DMS153 (cell line): ENCODE results near the gene KCNMB1.

ENCODE experiments used
- DNase-seq: peaks from one replicate; lab custom pipeline; 2025; lab: John Stamatoyannopoulos, UW

The KCNMB1 gene

GRCh38 chr5:170414786-170415185 is 25.6 kb upstream of the KCNMB1 start:
- no peak for DNase-seq

GRCh38 chr5:170413897-170414296 is 24.7 kb upstream of the KCNMB1 start:
- DNase-seq = no peak

GRCh38 chr5:170411100-170411499 is 21.9 kb upstream of the KCNMB1 start:
- DNase-seq = no peak

GRCh38 chr5:170410401-170410800 is 21.2 kb upstream of the KCNMB1 start:
- DNase-seq = no peak

GRCh38 chr5:170408877-170409660 is 19.9 kb upstream of the KCNMB1 start:
- no peak for DNase-seq

GRCh38 chr5:170408226-170408625 is 19.1 kb upstream of the KCNMB1 start:
- DNase-seq = no peak

- DNase-seq = no peak
These were observed 17.9 kb upstream of the KCNMB1 start for GRCh38 chr5:170407062-170407461.

GRCh38 chr5:170405817-170406216 is 16.6 kb upstream of the KCNMB1 start:
- no peak for DNase-seq

GRCh38 chr5:170404398-170404797 is 15.2 kb upstream of the KCNMB1 start:
- DNase-seq = no peak

- no peak for DNase-seq
These were observed 14.5 kb upstream of the KCNMB1 start for GRCh38 chr5:170403675-170404074.

GRCh38 chr5:170402508-170402907 is 13.3 kb upstream of the KCNMB1 start:
- DNase-seq = no peak

- no peak for DNase-seq
These were observed 7.9 kb upstream of the KCNMB1 start for GRCh38 chr5:170397059-170397458.

- no peak for DNase-seq
These were observed 4.8 kb upstream of the KCNMB1 start for GRCh38 chr5:170393958-170394357.

- DNase-seq = no peak
These were observed 4.1 kb upstream of the KCNMB1 start for GRCh38 chr5:170393235-170393634.

- DNase-seq = no peak
These were observed 1.3 kb upstream of the KCNMB1 start for GRCh38 chr5:170390472-170390871.

GRCh38 chr5:170389550-170389892 is 354 bp upstream of the KCNMB1 start:
- no peak for DNase-seq

- DNase-seq = no peak
These were observed 1.2 kb downstream of the KCNMB1 start for GRCh38 chr5:170387775-170388639.

- DNase-seq = no peak
These were observed 2.3 kb downstream of the KCNMB1 start for GRCh38 chr5:170386743-170387395.

GRCh38 chr5:170383227-170383626 is 5.9 kb downstream of the KCNMB1 start:
- DNase-seq = no peak

- DNase-seq = no peak
These were observed 6.4 kb downstream of the KCNMB1 start for GRCh38 chr5:170382790-170383189.

GRCh38 chr5:170380361-170380951 is 8.7 kb downstream of the KCNMB1 start:
- DNase-seq = no peak

GRCh38 chr5:170378740-170379139 is 10.4 kb downstream of the KCNMB1 start:
- DNase-seq = no peak
